ENCODE measurements around the gene PDE4D. TPM values are rescaled to one million over a fixed set of nuclear protein-coding genes. Genes with fewer than 3 reads are reported as not detected.

The PDE4D gene
- total and polyA plus RNA-seq, 2 donors (not counting 3 experiments of a cell fraction or from before 2014, with no cell fraction given): 34.5 to 51.2 TPM

- no peak overlapping the region for H3K9ac ChIP-seq (replicated peaks; ENCODE audit: extremely low read depth, insufficient read depth, low read length)
- H3K27me3 ChIP-seq (ENCODE audit: control insufficient read depth in 2 of 2, insufficient read depth in 2 of 2, low read length in 2 of 2): no peaks in the 10 kb centered on the region
- peaks cover 37% of the 10 kb centered on the region for H3K4me1 ChIP-seq (ENCODE audit: control insufficient read depth, extremely low read depth, insufficient read depth, low read length)
- H3K4me3 ChIP-seq (replicated peaks in 1 of 3; ENCODE audit: insufficient read depth in 1 of 3, low read depth in 1 of 3, low read length in 3 of 3): no peak overlapping the region
- no peaks in the 10 kb centered on the region for H4K20me1 ChIP-seq (replicated peaks; ENCODE audit: control insufficient read depth, extremely low read depth, insufficient read depth, low read length)
- H3K27ac ChIP-seq (ENCODE audit: insufficient read depth, low read depth, low read length): no peak overlapping the region
- ChIA-PET CTCF (interaction anchor here (0.9 to 2.6 kb wide), 5 partner anchors 9 to 83 kb away, joined by 3 to 10 read pairs (median 3); no protein-coding TSS in a partner anchor), POLR2A (no interaction called here)
- DNase-seq (ENCODE audit: low read depth, low spot score) (no peak), FAIRE-seq (no peak)
- H3K9me3 ChIP-seq (replicated peaks; ENCODE audit: control insufficient read depth, insufficient read depth, low read length): no peaks in the 10 kb centered on the region
- H3K4me2 ChIP-seq (ENCODE audit: insufficient read depth, low read length): no peak overlapping the region
- H3K9me1 ChIP-seq (replicated peaks; ENCODE audit: control insufficient read depth, extremely low read depth, insufficient read depth, low read length): no peaks in the 10 kb centered on the region
- no TSS peak for BruUV-seq (replicated peaks)
- no peak overlapping the region for H2AFZ ChIP-seq (ENCODE audit: low read depth, low read length)
- peaks cover 18% of the 10 kb centered on the region for H3K79me2 ChIP-seq (ENCODE audit: control insufficient read depth, insufficient read depth, low read length)
- dilution Hi-C loops (cut with MboI; ENCODE audit: extremely low pct_ligation_motif_present, low sequenced_read_pairs) (no loop called here), intact Hi-C loops (cut with micrococcal nuclease) (no loop called here)
- TF ChIP-seq POLR2A (IDR thresholded peaks at IDR 0.05; ENCODE audit: low read depth, low read length) (no peak), FOS (IDR thresholded peaks at IDR 0.05; ENCODE audit: borderline replicate concordance, insufficient read depth, low read length) (no peak), JUN (IDR thresholded peaks at IDR 0.05; ENCODE audit: borderline replicate concordance, insufficient read depth, insufficient read length, low read depth) (no peak), EZH2 (IDR thresholded peaks at IDR 0.05; ENCODE audit: borderline replicate concordance, low read depth, low read length, severe bottlenecking) (no peak), POLR2AphosphoS5 (IDR thresholded peaks at IDR 0.05; ENCODE audit: insufficient read depth, low read depth, low read length) (no peak), MYC (IDR thresholded peaks at IDR 0.05; ENCODE audit: low read depth, low read length) (no peak), CTCF (IDR thresholded peaks at IDR 0.05; ENCODE audit: extremely low read depth in 1 of 2, insufficient read depth in 1 of 2, low read depth in 1 of 2, low read length in 2 of 2) (no peak), MAX (IDR thresholded peaks at IDR 0.05; ENCODE audit: insufficient read depth, insufficient read length) (no peak), GATA2 (IDR thresholded peaks at IDR 0.05; ENCODE audit: insufficient read depth, insufficient read length, low read depth, low read length) (no peak)
- no peaks in the 10 kb centered on the region for H3K36me3 ChIP-seq (ENCODE audit: control insufficient read depth in 2 of 2, extremely low read depth in 1 of 2, insufficient read depth in 2 of 2, low read length in 2 of 2)
Measured at GRCh38 chr5:59756373-59757035, 137.0 kb downstream of the PDE4D start.

Data from endothelial cell of umbilical vein (primary cell).